ENCODE results near the gene HRH2. TPM values are rescaled to one million over a fixed set of nuclear protein-coding genes. Genes with fewer than 3 reads are reported as not detected.

The HRH2 gene
- total and polyA plus RNA-seq, 8 donors = 0.58 to 44.6 (median 4.6) TPM

- WGBS, 5 donors = 69 to 84% (median 80%) methylated on average over 6 of the region's 6 CpGs
- no peak for DNase-seq
- Histone ChIP-seq H3K9me3 (no peaks in the 10 kb centered on the region), H3K4me3 (no peak overlapping the region), H3K27ac (peak overlapping the region in 3 of 5 donors; percentile 1 to 44 (median 38)), H3K4me1 (peaks cover 19 to 67% (median 41%) of the 10 kb centered on the region in 4 donors), H3K27me3 (peaks cover 0 to 5% (median 0%) of the 10 kb centered on the region in 3 donors), H3K36me3 (no peaks in the 10 kb centered on the region)
- no peak for TF ChIP-seq EP300 (IDR thresholded peaks at IDR 0.05)
- no peak for TF ChIP-seq POLR2AphosphoS5 (IDR thresholded peaks at IDR 0.05)
- TF ChIP-seq POLR2A (IDR thresholded peaks at IDR 0.05) = no peak
- no peak for TF ChIP-seq CTCF (IDR thresholded peaks at IDR 0.05)
- intact Hi-C loops (cut with DNase I; ENCODE audit: low total_unique reads) = no loop called here
Measured at GRCh38 chr5:175666216-175666615, 8.3 kb downstream of the HRH2 start.

DNA sequence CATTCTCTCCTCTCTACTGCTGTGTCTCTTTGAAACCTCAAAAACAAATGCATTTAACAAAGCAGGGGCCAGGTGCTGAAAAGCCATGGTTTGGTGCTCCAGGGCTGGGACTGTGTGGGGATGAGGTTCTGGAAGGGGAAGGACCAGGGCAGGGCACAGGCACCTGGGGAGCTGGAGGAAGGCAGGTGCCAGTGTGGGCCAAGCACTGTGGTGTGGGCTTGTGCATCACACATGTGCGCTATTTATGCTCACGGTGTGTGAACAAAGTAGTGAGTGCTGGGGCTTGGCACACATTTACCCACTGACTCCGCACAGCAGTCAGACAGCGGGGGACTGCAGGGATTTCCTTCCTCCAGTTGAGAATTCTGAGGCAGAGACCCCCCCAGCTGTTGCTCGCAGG is 10.1 kb downstream of the HRH2 start:
- intact Hi-C loops (cut with DNase I; ENCODE audit: low total_unique reads) = no loop called here
- H3K36me3 ChIP-seq = no peaks in the 10 kb centered on the region
- peak overlapping the region in 1 of 5 donors; percentile 20 for H3K27ac ChIP-seq
- 83 to 93% (median 90%) methylated on average over 4 to 5 of the region's 5 CpGs for WGBS, 5 donors
- H3K27me3 ChIP-seq = peaks cover 0 to 5% (median 0%) of the 10 kb centered on the region in 3 donors
- DNase-seq = no peak
- H3K4me1 ChIP-seq = peaks cover 18 to 85% (median 47%) of the 10 kb centered on the region in 4 donors
- TF ChIP-seq POLR2AphosphoS5 (IDR thresholded peaks at IDR 0.05) = no peak
- no peak for TF ChIP-seq CTCF (IDR thresholded peaks at IDR 0.05)
- TF ChIP-seq POLR2A (IDR thresholded peaks at IDR 0.05) = no peak
- no peak for TF ChIP-seq EP300 (IDR thresholded peaks at IDR 0.05)
- no peak overlapping the region for H3K4me3 ChIP-seq
- H3K9me3 ChIP-seq = no peaks in the 10 kb centered on the region

DNA sequence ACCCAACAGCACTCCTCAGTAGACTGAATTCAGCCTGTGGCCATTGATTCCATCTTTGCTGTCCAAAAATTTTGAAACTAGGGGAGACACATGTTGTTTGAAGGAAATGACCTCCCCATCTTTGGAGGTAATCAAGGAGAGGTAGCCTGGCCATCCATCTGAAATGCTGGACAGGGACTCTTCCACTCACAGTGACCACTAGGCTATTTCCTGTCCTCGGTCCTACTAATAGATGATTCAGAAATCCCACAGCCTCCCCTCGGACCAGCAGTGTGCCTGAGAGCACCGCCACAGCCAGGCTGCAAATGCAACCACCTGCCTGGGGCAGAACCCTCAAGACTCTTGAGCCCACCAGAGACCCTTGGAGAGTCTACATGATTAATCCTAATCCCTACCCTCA is 12.5 kb downstream of the HRH2 start:
- H3K4me1 ChIP-seq = peaks cover 20 to 83% (median 38%) of the 10 kb centered on the region in 4 donors
- H3K9me3 ChIP-seq = no peaks in the 10 kb centered on the region
- no peak overlapping the region for H3K4me3 ChIP-seq
- H3K36me3 ChIP-seq = no peaks in the 10 kb centered on the region
- 69 to 93% (median 89%) methylated on average over 2 to 3 of the region's 3 CpGs for WGBS, 5 donors
- H3K27me3 ChIP-seq = no peaks in the 10 kb centered on the region
- no peak for DNase-seq
- H3K27ac ChIP-seq = peak overlapping the region; percentile 42 to 62 (median 49)
- intact Hi-C loops (cut with DNase I; ENCODE audit: low total_unique reads) = no loop called here
- no peak for TF ChIP-seq EP300 (IDR thresholded peaks at IDR 0.05)
- TF ChIP-seq POLR2AphosphoS5 (IDR thresholded peaks at IDR 0.05) = no peak
- TF ChIP-seq POLR2A (IDR thresholded peaks at IDR 0.05) = no peak
- TF ChIP-seq CTCF (IDR thresholded peaks at IDR 0.05) = no peak

- Histone ChIP-seq H3K4me3 (no peak overlapping the region), H3K4me1 (peaks cover 18 to 83% (median 38%) of the 10 kb centered on the region in 4 donors), H3K9me3 (no peaks in the 10 kb centered on the region), H3K27me3 (no peaks in the 10 kb centered on the region), H3K36me3 (no peaks in the 10 kb centered on the region), H3K27ac (peak overlapping the region; percentile 42 to 62 (median 49))
- peak in 1 of 2 donors; percentile 51 for DNase-seq
- intact Hi-C loops (cut with DNase I; ENCODE audit: low total_unique reads) = no loop called here
- WGBS, 5 donors = 14 to 22% (median 18%) methylated on average over 4 of the region's 4 CpGs
- no peak for TF ChIP-seq POLR2A (IDR thresholded peaks at IDR 0.05)
- no peak for TF ChIP-seq CTCF (IDR thresholded peaks at IDR 0.05)
- no peak for TF ChIP-seq EP300 (IDR thresholded peaks at IDR 0.05)
- peak in 1 of 3 donors; percentile 38 for TF ChIP-seq POLR2AphosphoS5 (IDR thresholded peaks at IDR 0.05)
Measured at GRCh38 chr5:175671013-175671412, 13.1 kb downstream of the HRH2 start.

Data from stomach (tissue), 9 donors.